Left kidney (tissue), 2 donors: Measurements from ENCODE around the gene ZEB2. TPM values are rescaled to one million over a fixed set of nuclear protein-coding genes. Genes with fewer than 3 reads are reported as not detected.

Source experiments
- DNase-seq: peaks from one replicate; pipeline ENCODE4 v3.0.0-alpha.2; 2013
- polyA plus RNA-seq: library from polyadenylated mRNA; unstranded; fragments of 120-200 nt; gene quantifications from one replicate; pipeline ENCODE4 v1.2.1, GENCODE V29; 2013; ENCODE audit not compliant: insufficient read length

Gene ZEB2
- polyA plus RNA-seq, 1 donor: 120 TPM

DNA sequence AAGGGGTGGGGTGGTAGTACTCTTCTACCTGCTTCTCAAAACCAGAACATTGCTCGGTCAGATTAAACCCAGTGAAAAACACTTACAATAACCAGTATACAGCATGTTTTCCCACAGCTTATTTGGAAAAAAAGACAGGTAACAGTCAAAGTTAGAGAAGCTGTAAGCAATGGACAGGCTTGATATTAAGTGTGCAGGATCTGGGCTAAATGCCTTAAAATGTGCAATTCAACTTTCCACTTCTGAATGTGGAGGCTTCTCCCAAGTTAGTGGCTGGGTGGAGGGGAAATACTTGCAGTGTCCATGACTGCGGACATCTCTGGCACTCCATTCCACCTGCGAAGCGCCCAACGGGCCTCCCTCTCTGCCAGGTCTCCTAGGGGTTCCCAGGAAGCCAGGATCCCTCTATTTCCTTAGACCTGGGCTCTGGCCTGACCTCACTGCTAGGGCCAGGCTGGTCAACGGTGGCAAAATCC, 5.3 kb downstream of the ZEB2 start:
- DNase-seq: no peak

DNA sequence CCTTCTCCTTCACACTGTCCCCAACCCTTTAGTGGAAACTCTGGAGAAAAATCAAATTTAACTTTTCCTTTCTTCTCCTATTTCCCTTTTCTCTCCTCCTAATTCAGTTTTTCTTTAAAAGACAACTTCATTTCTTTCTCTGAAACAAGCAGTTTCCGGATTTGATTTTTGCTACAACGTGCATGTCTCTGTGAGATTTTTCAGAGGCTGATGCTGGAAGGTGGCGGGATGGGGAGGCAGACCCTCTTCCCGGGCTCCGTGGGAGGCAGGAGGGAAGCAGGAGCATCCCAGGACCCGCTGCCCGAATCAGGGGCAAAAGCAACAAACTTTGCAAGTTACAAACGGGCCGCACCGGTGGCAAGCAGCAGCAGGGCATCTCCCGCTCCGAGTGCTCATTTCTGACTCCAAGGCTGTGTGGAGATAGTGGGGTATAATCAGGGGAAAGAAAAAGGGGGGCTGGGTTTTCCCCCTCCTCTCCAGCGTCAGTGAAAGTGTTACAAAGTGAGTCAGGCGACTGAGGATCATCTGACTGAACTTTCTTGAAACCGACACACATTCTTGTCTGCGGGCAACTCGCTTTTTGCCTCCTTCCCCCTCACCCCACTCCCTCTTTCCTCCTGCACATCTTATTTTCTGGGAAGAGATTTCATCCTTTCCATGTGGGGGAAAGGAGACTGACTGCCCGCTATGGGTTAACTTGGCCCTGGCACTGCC, 6.4 kb downstream of the ZEB2 start:
- DNase-seq: no peak

DNA sequence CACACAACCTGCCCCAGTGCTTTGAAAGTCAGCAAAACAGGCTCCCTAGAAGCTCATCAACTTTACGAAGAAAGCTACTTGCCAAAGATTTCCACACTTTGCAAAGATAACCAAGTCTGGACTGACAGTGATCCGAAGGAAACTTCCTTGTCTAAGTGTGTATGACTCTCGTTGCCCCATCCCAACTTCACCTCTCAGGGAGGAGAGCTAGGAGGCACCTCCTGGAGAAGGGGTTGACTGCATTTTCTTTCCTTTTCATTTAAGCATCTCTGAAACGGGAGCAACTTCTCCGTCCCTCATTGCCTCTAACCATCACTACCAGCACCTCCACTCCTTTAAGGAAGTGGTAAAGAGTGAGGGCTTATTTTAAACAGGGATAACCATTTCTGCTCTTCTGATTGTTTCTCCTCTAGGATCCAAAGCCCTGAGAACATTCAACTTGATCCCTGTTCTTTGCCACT, 7.0 kb downstream of the ZEB2 start:
- no peak for DNase-seq

DNA sequence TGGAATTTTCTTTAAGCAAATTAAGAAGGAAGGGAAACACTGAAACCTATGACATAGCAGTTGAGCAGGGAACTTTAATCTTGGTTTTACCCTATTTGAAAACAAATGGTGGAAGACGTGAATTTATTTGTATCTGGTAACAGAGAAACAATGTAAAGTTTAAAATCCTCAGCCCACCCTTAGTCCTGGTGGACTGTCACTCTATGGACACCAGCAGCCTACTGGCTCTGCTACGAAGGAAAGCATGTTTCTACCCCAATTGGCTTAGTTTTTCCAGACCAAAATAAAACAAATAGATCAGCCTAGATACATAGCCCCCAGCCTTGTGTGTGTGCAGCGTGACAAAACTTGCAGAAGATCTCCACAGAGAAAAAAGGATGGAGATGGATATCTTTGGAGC, 7.4 kb downstream of the ZEB2 start:
- DNase-seq: no peak

DNA sequence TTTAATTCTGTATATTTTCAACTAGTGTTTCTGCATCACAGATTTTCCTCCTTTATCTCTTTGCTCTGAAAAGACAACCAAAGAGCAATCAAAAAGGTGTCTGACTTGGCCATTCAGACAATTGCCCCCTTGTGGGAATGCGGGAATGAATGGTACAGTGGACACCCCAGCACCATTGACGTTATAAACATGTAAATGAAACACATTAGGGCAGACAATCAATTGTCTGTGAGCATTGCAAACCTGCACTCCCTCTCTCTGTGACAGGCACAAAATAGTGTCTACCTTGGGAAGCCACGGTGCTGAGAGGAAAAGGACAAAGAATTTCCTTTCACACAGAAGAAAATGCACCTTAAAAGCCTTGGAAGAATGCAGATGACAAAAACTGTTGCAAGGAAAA, 8.0 kb downstream of the ZEB2 start:
- DNase-seq: no peak

DNA sequence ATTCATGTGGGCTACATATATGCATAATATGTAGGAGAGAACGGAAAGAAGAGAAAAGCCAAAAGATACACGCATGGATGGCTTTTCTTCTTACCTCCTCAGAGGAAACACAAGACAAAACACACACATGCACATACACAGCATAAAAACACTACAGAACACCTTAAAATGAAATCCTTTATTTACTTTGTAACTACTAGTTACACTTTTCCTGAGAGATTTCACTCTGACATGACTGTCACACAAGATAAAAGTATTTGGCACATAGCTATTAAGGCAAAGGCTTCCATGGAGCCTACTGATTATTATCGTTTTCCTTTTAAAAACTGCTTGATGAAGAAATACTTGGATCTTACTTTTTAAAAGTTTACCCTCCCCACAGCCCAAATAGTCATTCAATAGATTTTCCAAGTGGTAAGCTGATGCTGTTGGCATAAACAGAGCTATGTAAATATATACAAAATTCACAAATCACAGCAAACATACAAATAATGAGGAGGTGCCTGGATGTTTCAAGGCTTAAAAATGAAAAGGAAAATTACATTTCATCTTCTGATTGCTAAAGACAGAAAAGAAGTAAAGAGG, 8.6 kb downstream of the ZEB2 start:
- DNase-seq: no peak

DNA sequence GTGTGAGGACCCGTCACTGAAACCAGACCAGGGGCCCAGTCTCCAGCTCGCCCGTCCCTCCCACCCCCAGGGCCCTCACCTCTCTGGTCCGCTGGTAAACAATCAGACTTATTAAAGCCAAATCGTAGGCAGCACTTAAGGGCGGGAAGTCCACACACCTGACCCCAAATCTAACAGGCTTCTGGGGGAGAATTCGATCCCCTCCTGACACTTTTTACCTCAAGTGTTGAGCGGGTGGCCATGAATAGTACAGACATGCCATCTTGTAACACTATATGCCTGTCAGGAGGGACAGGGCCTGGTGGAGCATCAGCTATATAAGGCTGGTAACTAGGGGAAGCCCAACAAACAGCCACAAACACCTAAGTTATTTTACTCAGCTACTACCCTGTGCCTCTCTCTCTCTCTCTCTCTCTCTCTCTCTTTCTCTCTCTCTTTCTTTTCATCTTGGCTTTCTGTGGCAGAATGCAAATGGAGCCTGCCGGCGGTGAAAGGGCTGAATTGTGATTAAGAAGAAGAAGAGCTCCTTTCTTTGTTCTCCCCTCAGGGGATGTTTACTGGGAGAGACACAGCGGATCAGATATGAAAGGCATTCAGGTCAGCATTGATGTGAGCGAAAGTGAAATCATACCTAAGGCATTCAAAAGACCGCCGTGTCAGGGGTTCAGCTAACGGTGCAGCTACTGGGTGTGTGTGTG, 9.5 kb downstream of the ZEB2 start:
- no peak for DNase-seq

DNA sequence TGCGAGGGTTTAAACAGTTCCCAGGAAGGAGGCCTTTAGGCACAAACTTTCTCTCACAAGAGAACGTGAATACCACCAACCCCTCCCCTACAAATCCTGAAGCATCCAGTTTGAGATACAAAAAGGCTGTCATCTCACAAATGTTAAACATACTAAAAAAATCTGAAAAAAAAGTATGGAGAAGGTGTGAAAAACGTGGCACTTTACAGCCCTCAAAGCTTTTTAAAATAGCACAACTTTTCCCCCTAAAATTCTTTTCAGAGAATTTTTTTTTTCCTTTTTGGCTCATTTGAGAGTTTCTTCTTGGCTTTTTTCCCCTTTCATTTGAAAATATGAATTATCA, 10.1 kb downstream of the ZEB2 start:
- no peak for DNase-seq

DNA sequence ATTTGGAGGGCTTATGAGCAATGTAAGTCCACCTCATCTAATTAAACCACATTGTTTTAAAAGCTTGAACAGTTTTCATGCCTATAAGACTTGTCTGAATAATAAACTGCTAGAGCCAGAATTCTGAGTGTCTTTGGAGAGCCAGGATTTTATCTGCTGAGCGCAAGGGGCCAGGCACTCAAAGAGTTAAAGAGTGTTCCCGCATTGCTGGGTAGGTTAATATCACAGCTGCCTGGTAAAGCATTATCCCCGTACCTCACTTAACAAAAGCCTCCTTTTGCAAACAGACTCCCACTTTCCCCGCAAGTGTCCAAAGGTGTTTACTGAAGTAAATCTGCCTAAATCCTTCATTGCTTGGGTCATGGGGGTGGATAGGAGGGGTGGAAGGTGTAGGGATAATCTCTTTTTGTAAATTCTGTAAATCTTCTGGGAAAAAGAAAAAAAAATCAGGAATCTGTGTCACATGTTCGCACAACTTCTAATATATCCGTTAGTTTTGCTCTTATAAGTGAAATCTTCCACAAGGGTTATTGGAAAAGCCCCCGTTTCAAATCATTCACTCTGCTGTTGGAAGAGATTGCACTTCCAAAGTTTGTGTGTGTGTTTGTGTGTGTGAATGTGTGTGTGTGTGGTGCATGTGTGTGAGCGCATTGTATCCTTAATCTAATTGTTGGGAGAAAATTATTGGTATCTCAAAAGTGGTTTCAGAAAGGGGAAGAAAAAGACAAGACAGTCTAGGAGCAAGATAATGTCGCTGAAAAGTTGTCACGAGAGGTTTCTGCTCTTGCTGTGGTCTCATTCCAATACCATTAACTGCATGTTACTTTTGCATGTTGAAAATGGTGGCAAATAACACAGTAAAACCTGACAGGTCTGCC, 10.7 kb downstream of the ZEB2 start:
- no peak for DNase-seq

DNA sequence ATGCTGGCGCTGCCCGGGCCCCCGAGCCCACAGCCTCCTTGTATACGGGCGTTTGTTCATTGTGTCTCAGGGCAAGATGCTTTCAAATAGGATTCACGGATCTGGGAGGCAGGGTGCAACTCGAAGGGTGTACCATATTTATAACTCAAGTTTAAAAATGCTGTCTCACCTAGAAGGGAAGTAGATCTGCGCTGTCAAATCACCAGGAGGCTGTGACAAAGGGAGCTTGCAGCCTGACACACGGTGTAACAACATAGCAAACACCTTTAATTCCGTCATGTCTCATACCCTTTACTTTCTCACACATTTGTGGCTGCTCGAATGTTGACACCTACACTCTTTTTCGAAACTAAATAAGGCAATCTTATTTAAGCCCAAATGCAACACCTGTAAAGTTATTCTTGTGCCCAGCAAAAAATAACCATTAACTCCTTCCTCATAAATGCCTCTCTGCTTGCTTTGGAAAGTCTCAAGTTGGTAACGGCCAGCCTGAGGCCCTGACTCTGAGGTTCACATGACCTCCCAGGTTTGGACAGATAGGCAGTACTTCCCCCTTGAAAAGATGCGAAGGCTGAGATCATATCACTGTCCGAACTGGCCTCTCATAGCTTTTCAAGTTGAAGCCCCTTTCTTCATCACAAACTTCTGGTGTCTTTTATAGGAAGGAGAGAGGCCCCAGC, 11.6 kb downstream of the ZEB2 start:
- DNase-seq: no peak

DNA sequence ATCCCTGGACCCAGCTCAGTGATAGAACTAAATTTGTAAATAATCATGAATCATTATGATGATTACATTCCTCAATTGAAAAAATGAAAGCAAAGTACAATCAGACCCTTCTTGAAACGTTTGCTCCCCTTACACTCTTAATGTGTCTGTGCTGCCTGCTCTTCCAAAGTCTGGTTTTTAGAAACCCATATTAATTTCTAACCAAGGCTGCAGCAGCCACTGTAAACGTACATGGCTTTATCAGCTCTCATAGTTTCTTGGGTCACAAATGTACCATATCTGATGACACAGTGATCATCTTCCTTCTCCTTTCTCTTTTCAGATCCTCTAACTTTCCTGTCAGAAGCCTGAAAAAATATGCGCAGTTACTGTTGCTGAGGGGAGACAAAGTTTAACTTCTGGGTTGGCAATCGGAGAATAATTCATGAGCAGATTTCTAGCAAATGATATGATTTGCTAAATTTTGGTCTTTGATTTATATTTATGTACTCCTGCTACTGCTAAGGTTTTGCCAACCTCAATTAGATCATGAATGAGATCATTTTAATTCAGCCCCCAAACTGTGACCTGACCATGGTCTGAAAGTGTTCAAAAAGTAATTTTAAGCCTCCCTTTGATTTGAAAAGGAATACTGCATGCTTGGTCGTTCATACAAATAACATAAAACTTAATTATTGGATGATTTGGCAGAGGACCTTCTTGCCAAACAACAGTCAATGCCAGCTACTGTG, 12.3 kb downstream of the ZEB2 start:
- DNase-seq: no peak

DNA sequence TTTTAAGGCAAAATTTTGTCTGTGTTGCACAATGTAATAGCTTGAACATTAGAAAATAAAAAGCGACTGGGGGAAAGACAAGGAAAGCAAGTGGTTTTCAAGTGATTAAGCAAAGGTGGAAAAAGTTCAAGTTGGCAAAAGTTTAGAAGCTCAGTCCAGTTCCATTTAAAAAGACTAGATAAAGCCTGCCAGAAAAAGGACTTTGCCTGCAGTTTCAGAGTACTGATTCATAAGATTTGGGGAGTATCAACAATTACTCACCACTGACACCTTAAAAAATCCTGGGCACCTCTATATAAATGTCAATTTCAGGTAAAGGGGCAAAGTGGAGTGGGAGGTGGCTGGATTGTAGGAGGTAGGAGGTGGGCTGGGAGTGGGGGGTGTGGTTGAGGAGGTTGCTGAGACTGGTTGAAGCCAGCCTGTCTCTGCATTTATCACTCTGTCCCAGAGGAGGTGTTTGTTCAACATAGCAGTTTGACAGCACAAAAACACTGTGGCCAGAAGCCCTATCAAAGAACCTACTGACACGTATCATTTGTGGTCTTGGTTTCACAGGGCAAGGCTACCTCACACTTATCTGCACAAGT, 14.6 kb downstream of the ZEB2 start:
- DNase-seq: no peak

DNA sequence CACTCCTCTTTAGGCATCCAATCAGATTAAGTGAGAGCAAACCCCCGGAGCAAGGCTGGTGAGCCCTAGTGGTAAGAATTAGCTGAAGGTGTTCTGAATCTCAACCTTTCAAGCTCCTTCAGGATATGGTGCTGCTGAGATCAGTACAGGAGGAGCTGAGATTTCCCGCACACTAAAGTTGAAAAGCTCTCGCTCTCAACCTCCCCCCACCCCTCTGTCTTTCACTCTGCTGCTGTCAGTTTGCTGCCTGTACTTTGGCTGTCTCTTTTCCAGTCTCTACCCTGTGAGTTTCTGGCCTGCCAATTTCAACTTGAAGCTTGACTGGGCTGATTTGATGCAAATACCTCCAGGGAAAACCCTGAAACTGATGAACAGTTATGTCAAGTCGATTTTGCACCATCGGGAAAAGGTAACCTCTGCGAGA, 15.7 kb downstream of the ZEB2 start:
- DNase-seq: no peak

DNA sequence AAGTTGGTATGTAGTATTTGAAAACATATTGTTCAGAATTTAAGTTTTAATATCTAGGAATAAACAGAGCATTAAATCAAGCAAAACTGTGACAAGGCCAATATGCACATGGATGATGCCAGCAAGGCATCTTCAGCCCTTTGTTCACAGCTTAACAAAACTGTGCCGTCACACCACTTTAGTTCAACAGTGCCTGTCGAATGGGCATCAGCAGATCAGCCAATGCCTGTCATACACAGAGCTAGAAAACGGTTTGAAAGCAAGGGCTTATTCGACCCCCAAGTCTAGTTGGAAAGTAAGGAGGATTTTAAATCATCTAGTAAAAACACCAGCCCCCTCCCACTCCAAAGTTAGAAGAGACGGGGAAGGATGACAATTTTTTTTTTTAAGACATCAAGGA, 16.7 kb downstream of the ZEB2 start:
- DNase-seq: no peak

DNA sequence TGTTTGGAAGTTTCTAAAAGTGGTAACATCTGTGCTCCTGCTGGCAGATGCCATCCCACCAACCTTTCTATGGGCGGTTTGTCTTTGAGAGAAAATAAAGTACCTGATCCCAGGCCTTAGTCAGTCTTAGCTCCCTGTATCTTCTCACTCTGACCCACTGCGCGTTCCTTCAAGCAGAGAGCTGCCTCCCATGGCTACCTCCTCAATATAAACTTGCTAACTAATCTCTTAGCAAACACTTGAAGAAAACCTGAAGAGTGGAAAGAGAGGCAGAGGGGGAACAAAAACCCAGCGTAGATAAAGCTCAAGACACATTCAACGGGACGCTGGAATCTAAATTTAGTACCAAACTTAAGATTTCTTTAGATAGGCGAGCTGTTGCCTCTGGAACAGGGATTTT, 17.6 kb downstream of the ZEB2 start:
- DNase-seq: no peak

DNA sequence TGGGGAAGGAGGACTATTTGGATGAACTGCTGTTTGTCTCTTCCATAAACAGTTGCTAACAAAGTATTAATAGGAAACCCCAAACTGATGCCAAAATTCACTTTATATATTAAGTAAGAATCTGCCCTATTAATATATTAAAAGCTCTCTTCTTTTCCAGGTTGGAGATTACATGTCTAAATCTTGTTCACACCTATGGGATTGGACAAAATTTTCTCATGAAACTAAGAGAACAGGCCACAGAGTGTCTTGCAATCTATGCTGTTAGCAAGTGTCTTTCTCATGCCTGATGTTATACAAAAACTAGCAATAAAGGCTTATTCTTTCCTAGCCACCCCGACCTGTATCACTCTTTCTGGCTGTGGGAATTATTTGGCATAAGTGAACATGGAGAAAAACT, 18.3 kb downstream of the ZEB2 start:
- no peak for DNase-seq

DNA sequence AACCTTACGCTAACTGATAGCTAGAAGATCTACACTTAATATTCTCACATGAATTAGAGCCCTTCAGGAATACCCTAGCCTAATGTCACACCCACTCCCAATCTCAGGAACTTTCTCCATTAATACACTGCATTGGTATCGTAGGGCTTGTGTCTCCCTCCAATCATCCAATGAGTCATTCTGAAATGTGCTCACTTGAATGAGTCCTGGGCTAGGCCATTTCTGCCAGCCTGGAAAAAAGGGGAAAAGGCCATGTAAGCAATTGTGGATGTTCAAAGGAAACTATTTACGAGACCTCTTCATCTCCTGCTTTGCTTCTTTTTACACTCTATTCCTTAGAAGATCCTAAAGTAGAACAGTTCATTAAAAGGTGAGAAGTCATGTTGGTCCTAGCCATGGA, 18.8 kb downstream of the ZEB2 start:
- no peak for DNase-seq

DNA sequence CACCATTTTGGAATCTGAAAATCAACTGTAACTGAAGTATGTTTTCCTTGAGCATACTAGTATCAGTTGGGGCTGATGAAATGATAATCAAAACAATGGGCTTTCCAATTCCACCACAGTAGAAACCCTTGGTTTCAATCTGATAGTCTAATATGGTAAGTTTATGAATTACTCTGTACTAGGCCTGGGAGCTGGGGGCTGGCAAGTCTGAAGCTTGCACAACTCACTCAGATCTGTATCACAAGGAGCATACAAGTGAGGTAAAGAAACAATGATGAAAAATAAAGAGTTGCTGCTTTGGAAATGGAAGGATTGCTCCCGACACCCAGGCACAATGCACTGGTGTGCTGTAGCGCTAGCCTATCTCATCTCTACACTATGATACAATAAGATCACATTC, 19.4 kb downstream of the ZEB2 start:
- DNase-seq: no peak

DNA sequence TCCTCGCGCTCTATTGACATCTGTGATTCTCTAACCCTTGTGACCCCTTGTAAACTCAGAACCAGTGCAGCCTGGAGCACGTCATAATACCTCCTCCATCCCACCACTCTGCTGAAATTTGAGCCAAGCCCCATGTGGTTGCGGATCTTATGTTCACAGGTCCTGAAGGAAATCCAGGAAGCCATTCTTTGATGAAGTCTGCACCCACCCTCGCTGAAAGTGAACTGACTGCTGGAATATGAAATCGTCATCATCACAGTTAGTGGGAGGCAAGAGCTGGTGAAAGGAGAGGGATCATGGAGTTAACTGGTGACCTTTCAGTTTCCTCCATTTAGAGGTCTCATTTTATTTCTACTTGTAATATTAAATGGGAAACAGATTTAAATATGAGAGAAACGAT, 21.6 kb downstream of the ZEB2 start:
- no peak for DNase-seq

DNA sequence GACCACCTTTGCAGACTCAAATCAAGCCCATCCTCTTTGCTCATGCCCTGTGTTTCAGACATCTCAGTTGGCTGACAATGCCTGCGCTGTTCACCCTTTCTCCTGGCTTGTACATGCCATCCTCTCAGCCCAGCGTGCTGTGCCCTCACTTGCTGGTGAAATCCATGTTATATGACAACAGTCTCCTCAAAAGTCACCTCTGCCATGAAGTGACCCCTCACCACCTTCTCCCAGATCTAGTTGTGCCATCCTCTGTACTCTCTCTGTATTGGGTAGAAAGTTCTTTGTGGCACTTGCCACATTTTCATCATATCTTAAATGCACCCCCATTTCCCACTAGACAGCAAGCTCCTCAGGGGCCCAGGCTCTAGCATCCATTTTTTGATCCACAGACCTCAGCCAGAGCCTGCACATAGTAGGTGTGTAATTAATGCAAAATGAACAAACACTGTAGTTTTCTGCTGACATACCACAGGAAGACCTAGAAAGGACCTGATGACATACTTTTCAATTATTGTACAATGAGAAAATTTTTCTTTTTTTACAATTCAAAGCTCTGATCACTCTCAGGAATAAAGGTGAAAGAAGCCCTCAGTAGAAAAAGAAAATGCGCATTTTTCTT, 22.8 kb downstream of the ZEB2 start:
- no peak for DNase-seq
